H9 (cell line): ENCODE data around the gene VWA5A. TPM values are rescaled to one million over a fixed set of nuclear protein-coding genes. Genes with fewer than 3 reads are reported as not detected.

ENCODE experiments used
- DNase-seq: peaks from one replicate; pipeline ENCODE4 v3.0.0-alpha.2; 2017
- H2AFZ ChIP-seq: one replicate; pipeline ENCODE4 v1.6.1; 2013; ENCODE audit warnings: mild to moderate bottlenecking, low read length, control low read depth, moderate library complexity
- H2AK5ac ChIP-seq: 2 replicates; pipeline ENCODE4 v1.6.1; 2013; ENCODE audit warnings: low read length, control low read depth, mixed read lengths; ENCODE audit not compliant: insufficient read length
- H2BK120ac ChIP-seq: one replicate; pipeline ENCODE4 v1.6.1; 2013; ENCODE audit warnings: low read depth, mild to moderate bottlenecking, low read length, control low read depth, inconsistent platforms; ENCODE audit not compliant: poor library complexity, severe bottlenecking
- H2BK12ac ChIP-seq: 2 replicates; pipeline ENCODE4 v1.6.1; 2013; ENCODE audit warnings: low read length, control low read depth, mixed read lengths, low read depth; ENCODE audit not compliant: insufficient read length
- H2BK15ac ChIP-seq: 2 replicates; pipeline ENCODE4 v1.6.1; 2013; ENCODE audit warnings: low read depth, low read length, control low read depth
- H2BK20ac ChIP-seq: one replicate; pipeline ENCODE4 v1.6.1; 2013; ENCODE audit warnings: low read depth, mild to moderate bottlenecking, low read length, control low read depth, inconsistent platforms; ENCODE audit not compliant: poor library complexity, severe bottlenecking
- H2BK5ac ChIP-seq: 2 replicates; pipeline ENCODE4 v1.6.1; 2013; ENCODE audit warnings: low read length, control low read depth, mixed read lengths; ENCODE audit not compliant: insufficient read length
- H3K14ac ChIP-seq: 2 replicates; pipeline ENCODE4 v1.6.1; 2013; ENCODE audit warnings: low read length, control low read depth; ENCODE audit not compliant: insufficient read depth
- H3K18ac ChIP-seq: 2 replicates; pipeline ENCODE4 v1.6.1; 2013; ENCODE audit warnings: low read depth, mild to moderate bottlenecking, mixed read lengths, low read length, control low read depth; ENCODE audit not compliant: insufficient read length
- H3K23ac ChIP-seq: 2 replicates; pipeline ENCODE4 v1.6.1; 2013; ENCODE audit warnings: low read length, control low read depth, mixed read lengths, low read depth; ENCODE audit not compliant: insufficient read length
- H3K23me2 ChIP-seq: 2 replicates; pipeline ENCODE4 v1.6.1; 2013; ENCODE audit warnings: low read depth, mild to moderate bottlenecking, mixed read lengths, low read length, control low read depth; ENCODE audit not compliant: insufficient read length, poor library complexity, severe bottlenecking
- H3K27ac ChIP-seq: 2 replicates; pipeline ENCODE4 v1.5.1; 2013; ENCODE audit warnings: low read length, control low read depth, mixed read lengths, low read depth; ENCODE audit not compliant: insufficient read length
- H3K27me3 ChIP-seq: 2 replicates; pipeline ENCODE4 v1.6.1; 2013; ENCODE audit warnings: low read length, control low read depth, inconsistent platforms; ENCODE audit not compliant: insufficient read depth
- H3K4ac ChIP-seq: 2 replicates; pipeline ENCODE4 v1.6.1; 2013; ENCODE audit warnings: low read depth, mild to moderate bottlenecking, control low read depth, inconsistent platforms, low read length, moderate library complexity
- H3K4me1 ChIP-seq: 2 replicates; pipeline ENCODE4 v1.6.1; 2013; ENCODE audit warnings: low read length, control low read depth, inconsistent platforms; ENCODE audit not compliant: insufficient read depth
- H3K4me2 ChIP-seq: 2 replicates; pipeline ENCODE4 v1.6.1; 2013; ENCODE audit warnings: low read length, control low read depth, mixed read lengths; ENCODE audit not compliant: insufficient read length, insufficient read depth
- H3K56ac ChIP-seq: 2 replicates; pipeline ENCODE4 v1.6.1; 2013; ENCODE audit warnings: low read depth, mild to moderate bottlenecking, mixed read lengths, low read length, control low read depth; ENCODE audit not compliant: insufficient read length
- H3K79me1 ChIP-seq: 2 replicates; pipeline ENCODE4 v1.6.1; 2013; ENCODE audit warnings: low read depth, mild to moderate bottlenecking, moderate library complexity, low read length, control low read depth, inconsistent platforms; ENCODE audit not compliant: insufficient read depth, poor library complexity, severe bottlenecking
- H3K79me2 ChIP-seq: 2 replicates; pipeline ENCODE4 v1.6.1; 2013; ENCODE audit warnings: low read length, control low read depth, inconsistent platforms; ENCODE audit not compliant: insufficient read depth
- H3K9ac ChIP-seq: 2 replicates; pipeline ENCODE4 v1.6.1; 2013; ENCODE audit warnings: low read length, control low read depth, mixed read lengths; ENCODE audit not compliant: insufficient read length; ENCODE audit errors: extremely low read depth
- H3K9me3 ChIP-seq: one replicate; pipeline ENCODE4 v1.6.1; 2013; ENCODE audit warnings: low read depth, low read length, inconsistent platforms; ENCODE audit not compliant: control insufficient read depth
- H3T11ph ChIP-seq: one replicate; pipeline ENCODE4 v1.6.1; 2013; ENCODE audit warnings: mild to moderate bottlenecking, low read length, control low read depth, inconsistent platforms
- H4K20me1 ChIP-seq: one replicate; pipeline ENCODE4 v1.6.1; 2013; ENCODE audit not compliant: control insufficient read depth, insufficient read length, insufficient read depth
- H4K5ac ChIP-seq: 2 replicates; pipeline ENCODE4 v1.6.1; 2013; ENCODE audit warnings: low read depth, mild to moderate bottlenecking, mixed read lengths, low read length, control low read depth; ENCODE audit not compliant: insufficient read length
- H4K8ac ChIP-seq: replicated peaks from 2 replicates; pipeline ENCODE4 v1.6.1; 2013; ENCODE audit warnings: low read length, control low read depth, mixed read lengths, low read depth; ENCODE audit not compliant: insufficient read length
- H4K91ac ChIP-seq: 2 replicates; pipeline ENCODE4 v1.6.1; 2013; ENCODE audit warnings: low read depth, mild to moderate bottlenecking, moderate library complexity, mixed read lengths, low read length, control low read depth; ENCODE audit not compliant: insufficient read length
- H3K27ac Mint-ChIP-seq, 3 experiments: 2 replicates in 2 of 3; 3 replicates in 1 of 3; pipeline ENCODE4 v1.8.0; 2020 to 2021; ENCODE audit warnings: mixed read lengths in 3 of 3, mild to moderate bottlenecking in 1 of 3, moderate library complexity in 1 of 3
- H3K27me3 Mint-ChIP-seq: 2 replicates; pipeline ENCODE4 v1.8.0; 2021; ENCODE audit warnings: low read depth, mild to moderate bottlenecking, moderate library complexity, mixed read lengths
- H3K36me3 Mint-ChIP-seq, 3 experiments: 2 replicates in 2 of 3; 3 replicates in 1 of 3; pipeline ENCODE4 v1.8.0; 2020 to 2021; ENCODE audit warnings: low read depth in 3 of 3, mixed read lengths in 3 of 3; ENCODE audit not compliant: insufficient read depth in 1 of 3
- H3K4me1 Mint-ChIP-seq, 2 experiments: 2 replicates each; pipeline ENCODE4 v1.8.0; 2020; ENCODE audit warnings: mixed read lengths in 2 of 2
- H3K4me3 Mint-ChIP-seq, 2 experiments: 2 replicates in 1 of 2; 3 replicates in 1 of 2; pipeline ENCODE4 v1.8.0; 2020 to 2021; ENCODE audit warnings: mild to moderate bottlenecking in 2 of 2, mixed read lengths in 2 of 2, moderate library complexity in 1 of 2
- H3K9me3 Mint-ChIP-seq, 2 experiments: 2 replicates in 1 of 2; 3 replicates in 1 of 2; pipeline ENCODE4 v1.8.0; 2020; ENCODE audit warnings: mild to moderate bottlenecking in 2 of 2, mixed read lengths in 2 of 2, moderate library complexity in 1 of 2
- WGBS: extraction: QIAGEN DNeasy Blood & Tissue Kit; methylation state at CpG from one replicate; pipeline ENCODE4 v1.1.7; 2013; ENCODE audit warnings: missing lambda C conversion rate, low lambda C conversion rate, mixed read lengths; ENCODE audit not compliant: insufficient read length; ENCODE audit errors: extremely low coverage; 5-methylcytosine and 5-hydroxymethylcytosine counted together
- total RNA-seq: library from RNA; stranded (reverse); gene quantifications from 2 replicates; pipeline ENCODE4 v1.2.1, GENCODE V29; 2021
- TF ChIP-seq, protein P1 (sequence below): fragments of 200-600 bp; sonication (generic); conservative IDR thresholded peaks from 3 replicates; pipeline ENCODE4 v1.8.0; 2021; ENCODE audit warnings: antibody characterized with exemption, mild to moderate bottlenecking

Gene VWA5A
- total RNA-seq, 1 experiment from 2014 or later: 15.6 TPM

DNA sequence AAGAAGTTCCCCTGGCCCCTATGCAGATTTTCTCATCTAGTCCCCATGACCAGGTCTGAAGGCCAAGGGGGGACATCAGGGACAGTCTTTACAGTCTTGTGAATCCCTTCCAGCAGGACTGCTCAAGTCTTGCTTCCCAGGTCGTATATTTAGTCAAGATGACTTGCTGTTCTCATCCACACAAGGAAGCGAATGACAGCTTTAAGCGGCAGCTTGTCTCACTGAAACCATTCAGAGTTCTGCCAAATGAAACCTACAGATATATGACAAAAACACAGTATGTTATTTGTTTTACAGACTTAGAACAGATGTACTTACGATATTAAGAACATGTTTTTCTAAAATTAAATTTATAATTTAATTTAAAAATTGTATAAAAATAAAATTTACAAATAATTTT is 5.6 kb downstream of the VWA5A start:
- Histone ChIP-seq H3K4ac (no peak overlapping the region), H3T11ph (no peak overlapping the region), H2AFZ (no peak overlapping the region), H3K18ac (no peak overlapping the region), H2BK120ac (no peak overlapping the region), H3K56ac (no peak overlapping the region), H3K23ac (no peak overlapping the region), H2BK5ac (no peak overlapping the region), H4K5ac (no peak overlapping the region), H3K9ac (no peak overlapping the region), H3K79me1 (no peaks in the 10 kb centered on the region), H2BK20ac (no peak overlapping the region), H3K14ac (no peak overlapping the region), H4K8ac (no peak overlapping the region), H3K27me3 (no peaks in the 10 kb centered on the region), H2AK5ac (no peak overlapping the region), H2BK12ac (no peak overlapping the region), H4K20me1 (no peaks in the 10 kb centered on the region), H3K4me2 (no peak overlapping the region), H3K4me1 (no peaks in the 10 kb centered on the region), H3K23me2 (peaks cover 2% of the 10 kb centered on the region), H2BK15ac (no peak overlapping the region), H3K27ac (no peak overlapping the region), H4K91ac (no peak overlapping the region), H3K79me2 (no peaks in the 10 kb centered on the region), H3K9me3 (no peaks in the 10 kb centered on the region)
- H3K27ac Mint-ChIP-seq: no peak overlapping the region
- H3K4me1 Mint-ChIP-seq: peaks cover 12 to 16% of the 10 kb centered on the region in 2 experiments
- no peaks in the 10 kb centered on the region for H3K27me3 Mint-ChIP-seq
- TF ChIP-seq, protein P1, sequence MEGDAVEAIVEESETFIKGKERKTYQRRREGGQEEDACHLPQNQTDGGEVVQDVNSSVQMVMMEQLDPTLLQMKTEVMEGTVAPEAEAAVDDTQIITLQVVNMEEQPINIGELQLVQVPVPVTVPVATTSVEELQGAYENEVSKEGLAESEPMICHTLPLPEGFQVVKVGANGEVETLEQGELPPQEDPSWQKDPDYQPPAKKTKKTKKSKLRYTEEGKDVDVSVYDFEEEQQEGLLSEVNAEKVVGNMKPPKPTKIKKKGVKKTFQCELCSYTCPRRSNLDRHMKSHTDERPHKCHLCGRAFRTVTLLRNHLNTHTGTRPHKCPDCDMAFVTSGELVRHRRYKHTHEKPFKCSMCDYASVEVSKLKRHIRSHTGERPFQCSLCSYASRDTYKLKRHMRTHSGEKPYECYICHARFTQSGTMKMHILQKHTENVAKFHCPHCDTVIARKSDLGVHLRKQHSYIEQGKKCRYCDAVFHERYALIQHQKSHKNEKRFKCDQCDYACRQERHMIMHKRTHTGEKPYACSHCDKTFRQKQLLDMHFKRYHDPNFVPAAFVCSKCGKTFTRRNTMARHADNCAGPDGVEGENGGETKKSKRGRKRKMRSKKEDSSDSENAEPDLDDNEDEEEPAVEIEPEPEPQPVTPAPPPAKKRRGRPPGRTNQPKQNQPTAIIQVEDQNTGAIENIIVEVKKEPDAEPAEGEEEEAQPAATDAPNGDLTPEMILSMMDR: no peak
- no peak overlapping the region for H3K4me3 Mint-ChIP-seq
- DNase-seq: no peak
- no peaks in the 10 kb centered on the region for H3K9me3 Mint-ChIP-seq
- peaks cover 27 to 72% (median 65%) of the 10 kb centered on the region in 3 experiments for H3K36me3 Mint-ChIP-seq
- no CpG with 5 or more reads among the region's 4 CpGs for whole genome bisulfite sequencing
